Caco-2 (cell line): Measurements from ENCODE around the gene SMIM10L2A. TPM values are rescaled to one million over a fixed set of nuclear protein-coding genes. Genes with fewer than 3 reads are reported as not detected.

Source experiments
- BruUV-seq: library from RNA; stranded (reverse); fragments of 400-500 nt; replicated peaks from 2 replicates; lab custom pipeline; 2021; lab: Mats Ljungman, UMichigan
- CTCF ChIA-PET: fragments of 300-600 bp; sonication (Branson Sonifier 250); formaldehyde crosslinking; loops from one replicate; lab custom pipeline; 2022; ENCODE audit warnings: antibody characterized with exemption; lab: Charles Lee
- POLR2A ChIA-PET: fragments of 300-600 bp; sonication (Branson Sonifier 250); formaldehyde crosslinking; loops from one replicate; lab custom pipeline; 2022; ENCODE audit warnings: antibody characterized with exemption; lab: Charles Lee
- DNase-seq, 2 experiments: peaks; one replicate each; pipeline versions ENCODE4 v3.0.0 to v3.0.0-alpha.2; 2020 to 2022
- H3K27me3 ChIP-seq: replicated peaks from 2 replicates; pipeline ENCODE4 v1.6.0; 2011; ENCODE audit warnings: low read length; ENCODE audit not compliant: control insufficient read depth, insufficient read depth
- H3K36me3 ChIP-seq: 2 replicates; pipeline ENCODE4 v1.5.1; 2011; ENCODE audit warnings: low read length; ENCODE audit not compliant: control insufficient read depth, insufficient read depth
- H3K4me1 ChIP-seq: fragments of 250-450 bp; sonication (Bioruptor Pico); 2 replicates; pipeline ENCODE4 v1.5.1; 2020; ENCODE audit warnings: mild to moderate bottlenecking
- H3K4me3 ChIP-seq: 2 replicates; pipeline ENCODE4 v1.5.1; 2011; ENCODE audit warnings: low read depth, mild to moderate bottlenecking, control low read depth, low read length
- H3K9me3 ChIP-seq: fragments of 250-450 bp; sonication (Bioruptor Pico); 2 replicates; pipeline ENCODE4 v1.5.1; 2020; ENCODE audit warnings: mild to moderate bottlenecking, moderate library complexity
- H3K27ac Mint-ChIP-seq: one replicate; pipeline ENCODE4 v1.8.0; 2022; ENCODE audit warnings: mixed read lengths; ENCODE audit not compliant: unreplicated experiment
- H3K27me3 Mint-ChIP-seq: one replicate; pipeline ENCODE4 v1.8.0; 2022; ENCODE audit warnings: mixed read lengths; ENCODE audit not compliant: insufficient read depth, unreplicated experiment
- H3K36me3 Mint-ChIP-seq: one replicate; pipeline ENCODE4 v1.8.0; 2022; ENCODE audit warnings: mild to moderate bottlenecking, mixed read lengths; ENCODE audit not compliant: insufficient read depth, unreplicated experiment
- H3K4me1 Mint-ChIP-seq: one replicate; pipeline ENCODE4 v1.8.0; 2022; ENCODE audit warnings: low read depth, mixed read lengths; ENCODE audit not compliant: unreplicated experiment
- H3K4me3 Mint-ChIP-seq: one replicate; pipeline ENCODE4 v1.8.0; 2022; ENCODE audit warnings: mild to moderate bottlenecking, moderate library complexity, mixed read lengths; ENCODE audit not compliant: unreplicated experiment
- H3K9me3 Mint-ChIP-seq: one replicate; pipeline ENCODE4 v1.8.0; 2022; ENCODE audit warnings: mixed read lengths; ENCODE audit not compliant: unreplicated experiment
- intact Hi-C: fragments of 100-400 bp; cut with micrococcal nuclease; formaldehyde crosslinking; loops from one replicate; pipeline ENCODE4 v1.10.0; 2022; ENCODE audit not compliant: unreplicated experiment
- total RNA-seq: library from RNA; stranded (reverse); gene quantifications from 2 replicates; pipeline ENCODE4 v1.2.3, GENCODE V29; 2022
- TF ChIP-seq, protein P1 (sequence below), 2 experiments: fragments of 200-600 bp in 1 of 2; IDR thresholded peaks; 1 replicate in 1 of 2; 2 replicates in 1 of 2; pipeline versions ENCODE4 v1.5.1 to v1.8.0; 2011 to 2022; ENCODE audit warnings: antibody characterized with exemption in 1 of 2, control low read depth in 1 of 2, inconsistent platforms in 1 of 2, low read depth in 1 of 2, low read length in 1 of 2, mild to moderate bottlenecking in 1 of 2, moderate library complexity in 1 of 2; ENCODE audit not compliant: insufficient read depth in 1 of 2, severe bottlenecking in 1 of 2, unreplicated experiment in 1 of 2

SMIM10L2A gene
- total RNA-seq, 1 experiment from 2014 or later = 2.6 TPM

DNA sequence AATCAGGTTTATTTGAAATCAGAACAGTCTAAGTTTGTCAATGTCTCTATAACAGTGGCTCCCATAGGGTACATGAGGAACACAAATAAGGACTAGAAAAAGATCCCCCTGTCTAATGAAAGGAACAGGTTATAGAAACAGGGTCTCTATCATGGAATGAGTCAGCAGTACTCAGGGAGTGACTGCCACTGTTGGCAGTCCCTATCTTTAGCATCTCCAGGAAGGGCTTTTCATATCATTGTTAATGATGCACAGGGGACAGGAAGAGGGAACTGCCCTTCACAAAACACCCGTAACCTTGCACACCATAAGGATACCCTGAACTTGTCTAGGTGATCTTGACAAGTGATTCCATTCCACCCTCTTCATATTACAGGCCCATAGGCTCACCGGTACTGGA, 38.5 kb upstream of the SMIM10L2A start:
- Histone ChIP-seq H3K36me3 (no peaks in the 10 kb centered on the region), H3K9me3 (no peaks in the 10 kb centered on the region), H3K4me3 (no peak overlapping the region), H3K27me3 (no peaks in the 10 kb centered on the region), H3K4me1 (no peaks in the 10 kb centered on the region)
- no peak for DNase-seq
- TF ChIP-seq, protein P1, sequence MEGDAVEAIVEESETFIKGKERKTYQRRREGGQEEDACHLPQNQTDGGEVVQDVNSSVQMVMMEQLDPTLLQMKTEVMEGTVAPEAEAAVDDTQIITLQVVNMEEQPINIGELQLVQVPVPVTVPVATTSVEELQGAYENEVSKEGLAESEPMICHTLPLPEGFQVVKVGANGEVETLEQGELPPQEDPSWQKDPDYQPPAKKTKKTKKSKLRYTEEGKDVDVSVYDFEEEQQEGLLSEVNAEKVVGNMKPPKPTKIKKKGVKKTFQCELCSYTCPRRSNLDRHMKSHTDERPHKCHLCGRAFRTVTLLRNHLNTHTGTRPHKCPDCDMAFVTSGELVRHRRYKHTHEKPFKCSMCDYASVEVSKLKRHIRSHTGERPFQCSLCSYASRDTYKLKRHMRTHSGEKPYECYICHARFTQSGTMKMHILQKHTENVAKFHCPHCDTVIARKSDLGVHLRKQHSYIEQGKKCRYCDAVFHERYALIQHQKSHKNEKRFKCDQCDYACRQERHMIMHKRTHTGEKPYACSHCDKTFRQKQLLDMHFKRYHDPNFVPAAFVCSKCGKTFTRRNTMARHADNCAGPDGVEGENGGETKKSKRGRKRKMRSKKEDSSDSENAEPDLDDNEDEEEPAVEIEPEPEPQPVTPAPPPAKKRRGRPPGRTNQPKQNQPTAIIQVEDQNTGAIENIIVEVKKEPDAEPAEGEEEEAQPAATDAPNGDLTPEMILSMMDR (IDR thresholded peaks at IDR 0.05; ENCODE audit: insufficient read depth in 1 of 2, low read depth in 1 of 2, low read length in 1 of 2, severe bottlenecking in 1 of 2, unreplicated experiment in 1 of 2) = no peak
- H3K27ac Mint-ChIP-seq = peak overlapping the region; percentile 34
- intact Hi-C loops = no loop called here
- BruUV-seq = no TSS peak
- no peaks in the 10 kb centered on the region for H3K36me3 Mint-ChIP-seq
- ChIA-PET POLR2A (no interaction called here), CTCF (no interaction called here)
- H3K4me3 Mint-ChIP-seq = no peak overlapping the region
- H3K9me3 Mint-ChIP-seq = no peaks in the 10 kb centered on the region
- peaks cover 8% of the 10 kb centered on the region for H3K4me1 Mint-ChIP-seq
- H3K27me3 Mint-ChIP-seq = no peaks in the 10 kb centered on the region

DNA sequence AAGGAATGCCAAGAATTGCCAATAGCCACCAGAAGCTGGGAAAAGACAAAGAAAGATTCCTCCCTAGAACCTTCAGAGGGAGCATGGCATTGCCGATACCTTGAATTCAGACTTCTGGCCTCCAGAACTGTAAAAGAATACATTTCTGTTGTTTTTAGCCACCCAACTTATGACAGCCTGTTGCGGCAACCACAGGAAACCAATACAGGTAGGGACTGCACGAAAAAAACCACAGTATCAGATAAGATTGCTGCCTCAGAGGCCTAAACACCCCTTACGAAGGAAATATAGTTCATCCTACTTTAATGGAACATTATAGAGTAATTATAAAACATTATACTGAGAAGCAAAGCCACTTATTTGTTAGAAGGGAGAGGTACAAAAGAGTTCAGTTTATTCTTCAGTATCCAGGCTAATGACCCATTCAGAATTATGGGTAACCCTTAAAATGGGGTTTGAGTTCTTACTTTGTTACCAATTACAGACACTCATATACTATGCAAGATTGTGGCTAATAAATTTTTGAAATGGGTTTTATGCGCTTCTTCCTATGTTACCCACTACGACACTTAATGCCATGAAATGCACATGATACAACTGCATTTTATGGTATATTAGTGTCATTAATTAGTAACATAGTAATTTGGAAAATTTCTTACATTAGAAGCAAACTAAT, 37.4 kb upstream of the SMIM10L2A start:
- TF ChIP-seq, protein P1 (IDR thresholded peaks at IDR 0.05; ENCODE audit: insufficient read depth in 1 of 2, low read depth in 1 of 2, low read length in 1 of 2, severe bottlenecking in 1 of 2, unreplicated experiment in 1 of 2) = no peak

DNA sequence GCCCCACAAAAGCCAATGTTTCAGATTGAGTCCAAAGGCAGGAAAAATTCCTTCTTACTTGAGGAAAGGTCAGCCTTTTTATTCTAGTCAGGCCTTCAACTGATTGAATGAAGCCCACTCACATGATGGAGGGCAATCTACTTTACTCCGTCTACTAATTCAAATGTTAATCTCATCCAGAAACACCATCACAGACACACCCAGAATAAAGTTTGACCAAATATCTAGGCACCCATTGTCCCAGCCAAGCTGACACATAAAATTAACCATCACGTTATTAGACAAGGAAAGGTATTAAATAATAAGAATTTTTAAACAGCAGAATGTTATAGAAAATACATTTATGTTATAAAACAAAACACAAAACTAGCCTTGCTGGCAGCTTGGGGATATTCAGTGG, 32.9 kb upstream of the SMIM10L2A start:
- peaks cover 9% of the 10 kb centered on the region for H3K4me1 Mint-ChIP-seq
- peaks cover 7% of the 10 kb centered on the region; the same call in 1 of the 2 replicates for H3K4me1 ChIP-seq
- no peaks in the 10 kb centered on the region for H3K36me3 Mint-ChIP-seq
- TF ChIP-seq, protein P1 (IDR thresholded peaks at IDR 0.05; ENCODE audit: insufficient read depth in 1 of 2, low read depth in 1 of 2, low read length in 1 of 2, severe bottlenecking in 1 of 2, unreplicated experiment in 1 of 2) = no peak
- CTCF ChIA-PET = no interaction called here
- no peaks in the 10 kb centered on the region for H3K9me3 Mint-ChIP-seq
- H3K4me3 Mint-ChIP-seq = no peak overlapping the region
- H3K36me3 ChIP-seq = no peaks in the 10 kb centered on the region
- no peak for DNase-seq
- H3K27me3 ChIP-seq = no peaks in the 10 kb centered on the region
- intact Hi-C loops = no loop called here
- H3K27ac Mint-ChIP-seq = no peak overlapping the region
- no TSS peak for BruUV-seq
- H3K27me3 Mint-ChIP-seq = no peaks in the 10 kb centered on the region
- no peak overlapping the region for H3K4me3 ChIP-seq
- POLR2A ChIA-PET = no interaction called here
- H3K9me3 ChIP-seq = no peaks in the 10 kb centered on the region

More for the DNA sequence above, 37.4 kb upstream of the SMIM10L2A start:
- BruUV-seq = no TSS peak
- ChIA-PET POLR2A (no interaction called here), CTCF (no interaction called here)
- no peak for DNase-seq
- Histone ChIP-seq H3K9me3 (no peaks in the 10 kb centered on the region), H3K4me3 (no peak overlapping the region), H3K4me1 (no peaks in the 10 kb centered on the region), H3K27me3 (no peaks in the 10 kb centered on the region), H3K36me3 (no peaks in the 10 kb centered on the region)
- Mint-ChIP-seq H3K4me1 (peaks cover 8% of the 10 kb centered on the region), H3K4me3 (no peak overlapping the region), H3K27me3 (no peaks in the 10 kb centered on the region), H3K9me3 (no peaks in the 10 kb centered on the region), H3K27ac (no peak overlapping the region), H3K36me3 (no peaks in the 10 kb centered on the region)
- intact Hi-C loops = no loop called here
